GM12878 (cell line): ENCODE data around the gene CACNA1I. TPM values are rescaled to one million over a fixed set of nuclear protein-coding genes. Genes with fewer than 3 reads are reported as not detected.

Experiments used
- ATAC-seq: fragments of 200-7000 bp; cut with Tn5 transposase; 3 replicates; pipeline ENCODE4 v1.9.1; 2020; ENCODE audit warnings: mild to moderate bottlenecking, moderate library complexity
- BruUV-seq: library from RNA; stranded (reverse); fragments of 400-500 nt; replicated peaks from 2 replicates; lab custom pipeline; 2021; lab: Mats Ljungman, UMichigan
- CTCF ChIA-PET: fragments of 300-600 bp; sonication (Branson Sonifier 250); formaldehyde crosslinking; extraction: SDS; loops from one replicate; lab custom pipeline; 2021; ENCODE audit warnings: inconsistent platforms; lab: Yijun Ruan, JAX
- POLR2A ChIA-PET: fragments of 350-600 bp; formaldehyde crosslinking; extraction: SDS; loops from one replicate; lab custom pipeline; 2021; ENCODE audit warnings: inconsistent platforms; lab: Charles Lee
- RAD21 ChIA-PET: fragments of 300-600 bp; sonication (Branson Sonifier 250); formaldehyde crosslinking; loops from one replicate; lab custom pipeline; 2023; ENCODE audit warnings: antibody characterized with exemption; ENCODE audit not compliant: unreplicated experiment; lab: Charles Lee
- SMC1A ChIA-PET: fragments of 300-600 bp; sonication (Branson Sonifier 250); formaldehyde crosslinking; loops from one replicate; lab custom pipeline; 2023; ENCODE audit not compliant: unreplicated experiment, uncharacterized antibody; lab: Charles Lee
- DNase-seq: peaks from one replicate; pipeline ENCODE4 v3.0.0-alpha.2; 2011; ENCODE audit warnings: low read depth, low spot score
- FAIRE-seq: peaks from 3 replicates; lab custom pipeline; 2011; peaks lifted over from hg19 to GRCh38; lab: Jason Lieb, UNC
- H2AFZ ChIP-seq: 2 replicates; pipeline ENCODE4 v1.6.0; 2011; ENCODE audit warnings: low read depth, low read length, control low read depth; ENCODE audit not compliant: control insufficient read depth
- H3K27ac ChIP-seq: 2 replicates; pipeline ENCODE4 v1.5.1; 2011; ENCODE audit warnings: control low read depth; ENCODE audit not compliant: control insufficient read depth, insufficient read depth
- H3K27me3 ChIP-seq, 2 experiments: replicated peaks in 1 of 2; 2 replicates each; pipeline versions ENCODE4 v1.6.0 to v1.6.1; 2011; ENCODE audit warnings: low read length in 1 of 2; ENCODE audit not compliant: control insufficient read depth in 2 of 2, insufficient read depth in 2 of 2
- H3K36me3 ChIP-seq, 2 experiments: 2 replicates each; pipeline ENCODE4 v1.5.1; 2011; ENCODE audit warnings: low read length in 1 of 2; ENCODE audit not compliant: control insufficient read depth in 2 of 2, insufficient read depth in 2 of 2
- H3K4me1 ChIP-seq: 2 replicates; pipeline ENCODE4 v1.6.1; 2011; ENCODE audit warnings: mild to moderate bottlenecking, low read length, moderate library complexity, mixed read lengths; ENCODE audit not compliant: control insufficient read depth, insufficient read depth
- H3K4me2 ChIP-seq: 2 replicates; pipeline ENCODE4 v1.6.0; 2011; ENCODE audit warnings: control low read depth; ENCODE audit not compliant: control insufficient read depth, insufficient read depth
- H3K4me3 ChIP-seq: fragments of 200-600 bp; sonication (generic); 2 replicates; pipeline ENCODE4 v1.5.1; 2016
- H3K79me2 ChIP-seq: 2 replicates; pipeline ENCODE4 v1.6.0; 2011; ENCODE audit warnings: low read length; ENCODE audit not compliant: control insufficient read depth, insufficient read depth
- H3K9ac ChIP-seq: 2 replicates; pipeline ENCODE4 v1.8.0; 2011; ENCODE audit warnings: low read length, control low read depth, mixed read lengths; ENCODE audit not compliant: control insufficient read depth, insufficient read depth
- H3K9me3 ChIP-seq: replicated peaks from 3 replicates; pipeline ENCODE4 v1.5.1; 2011; ENCODE audit warnings: mild to moderate bottlenecking, low read length; ENCODE audit not compliant: control insufficient read depth, insufficient read depth
- H4K20me1 ChIP-seq: 2 replicates; pipeline ENCODE4 v1.6.0; 2011; ENCODE audit not compliant: control insufficient read depth, insufficient read depth
- BHLHE40 ChIP-seq, 2 experiments: fragments of 450-650 bp in 1 of 2; IDR thresholded peaks; 2 replicates each; pipeline ENCODE4 v1.6.1; 2011 to 2017; ENCODE audit warnings: low read depth in 2 of 2, borderline replicate concordance in 1 of 2, improper control_type of control experiment in 1 of 2, low read length in 1 of 2, mild to moderate bottlenecking in 1 of 2
- POLR2AphosphoS2 ChIP-seq: IDR thresholded peaks from 2 replicates; pipeline ENCODE4 v1.6.1; 2011; ENCODE audit warnings: low read depth, mild to moderate bottlenecking, low read length, improper control_type of control experiment, moderate library complexity
- SIX5 ChIP-seq: IDR thresholded peaks from 2 replicates; pipeline ENCODE4 v1.6.1; 2011; ENCODE audit warnings: mild to moderate bottlenecking, low read depth, low read length, moderate library complexity; ENCODE audit not compliant: severe bottlenecking
- SMAD5 ChIP-seq: IDR thresholded peaks from 2 replicates; pipeline ENCODE4 v1.6.1; 2016; ENCODE audit warnings: antibody characterized with exemption, low read depth
- SPI1 ChIP-seq: IDR thresholded peaks from 2 replicates; pipeline ENCODE4 v1.6.1; 2011; ENCODE audit warnings: low read depth, mild to moderate bottlenecking, low read length, moderate library complexity, borderline replicate concordance; ENCODE audit not compliant: insufficient read depth
- STAT3 ChIP-seq: IDR thresholded peaks from 2 replicates; pipeline ENCODE4 v1.6.1; 2011; ENCODE audit warnings: low read depth, low read length, improper control_type of control experiment
- TBL1XR1 ChIP-seq: IDR thresholded peaks from 2 replicates; pipeline ENCODE4 v1.6.1; 2012; ENCODE audit warnings: low read depth, low read length, improper control_type of control experiment
- TCF3 ChIP-seq: IDR thresholded peaks from 2 replicates; pipeline ENCODE4 v1.6.1; 2012; ENCODE audit warnings: low read depth, mild to moderate bottlenecking, low read length, borderline replicate concordance; ENCODE audit not compliant: insufficient read depth
- USF1 ChIP-seq: IDR thresholded peaks from 2 replicates; pipeline ENCODE4 v1.6.1; 2011; ENCODE audit warnings: borderline replicate concordance, low read depth, mild to moderate bottlenecking, moderate library complexity, mixed read lengths, low read length; ENCODE audit not compliant: insufficient read depth; ENCODE audit errors: extremely low read length
- ZBTB11 ChIP-seq: fragments of 450-650 bp; formaldehyde crosslinking; IDR thresholded peaks from 2 replicates; pipeline ENCODE4 v1.5.0; 2022; ENCODE audit warnings: mild to moderate bottlenecking, missing genetic modification characterization
- ZNF207 ChIP-seq: fragments of 450-650 bp; IDR thresholded peaks from 2 replicates; pipeline ENCODE4 v1.6.1; 2014; ENCODE audit warnings: antibody characterized with exemption, mild to moderate bottlenecking, borderline replicate concordance
- ZSCAN29 ChIP-seq: fragments of 450-650 bp; IDR thresholded peaks from 2 replicates; pipeline ENCODE4 v1.6.1; 2017; ENCODE audit warnings: mild to moderate bottlenecking, moderate library complexity
- WGBS: methylation state at CpG from one replicate; pipeline ENCODE4 v1.1.6; 2016; ENCODE audit warnings: low lambda C conversion rate; ENCODE audit not compliant: insufficient replicate concordance, insufficient coverage; ENCODE audit errors: missing lambda C conversion rate; 5-methylcytosine and 5-hydroxymethylcytosine counted together
- in situ Hi-C: fragments of 300-500 bp; cut with MboI; formaldehyde crosslinking; loops from 9 replicates; pipeline ENCODE4 v1.14.3; 2018; ENCODE audit warnings: mixed read lengths
- intact Hi-C: fragments of 100-400 bp; cut with micrococcal nuclease; formaldehyde crosslinking; loops from one replicate; pipeline ENCODE4 v1.14.2; 2022; ENCODE audit not compliant: unreplicated experiment
- polyA plus RNA-seq, 11 experiments: library from polyadenylated mRNA; depleted of rRNA in 4 of 11; unstranded in 6 of 11; stranded (reverse) in 5 of 11; fragments of >200 nt; fragmentation: Nextera tagmentation in 4 of 11; fragmentation: Illumina TruSeq in 1 of 11; extraction: Ambion mirVana in 4 of 11; extraction: Trizol in 1 of 11; gene quantifications; 1 replicate in 1 of 11; 2 replicates in 10 of 11; pipeline versions ENCODE4 v1.2.1 to v1.2.3, GENCODE V29; 2011 to 2016; ENCODE audit warnings: inconsistent platforms in 2 of 11, missing spikeins in 2 of 11, low read depth in 1 of 11
- total RNA-seq, 4 experiments: library from RNA; depleted of rRNA in 3 of 4; stranded (reverse); fragments of >200 nt in 3 of 4; fragmentation: Illumina TruSeq in 1 of 4; extraction: Trizol in 1 of 4; gene quantifications; 2 replicates each; pipeline versions ENCODE4 v1.2.1 to v1.2.3, GENCODE V29; 2013 to 2021

CACNA1I gene
- total and polyA plus RNA-seq, 10 of the 15 experiments (the other 5 are each of a cell fraction or from before 2014, with no cell fraction given) = 0.01 to 0.03 TPM; not detected in 8

GRCh38 chr22:39688186-39688785 is 117.7 kb downstream of the CACNA1I start:
- FAIRE-seq (no peak), DNase-seq (no peak), ATAC-seq (no peak)
- Histone ChIP-seq H3K27ac (no peak overlapping the region), H3K27me3 (peaks cover 0 to 6% of the 10 kb centered on the region in 2 experiments; a peak in 3 of 4 replicates), H4K20me1 (no peaks in the 10 kb centered on the region), H3K4me3 (no peak overlapping the region), H3K9ac (no peak overlapping the region), H2AFZ (no peak overlapping the region), H3K79me2 (no peaks in the 10 kb centered on the region), H3K9me3 (no peaks in the 10 kb centered on the region), H3K36me3 (no peaks in the 10 kb centered on the region), H3K4me2 (no peak overlapping the region), H3K4me1 (no peaks in the 10 kb centered on the region)
- TF ChIP-seq SPI1 = no peak
- TF ChIP-seq SMAD5 = no peak
- TF ChIP-seq STAT3 = no peak
- no peak for TF ChIP-seq SIX5
- no peak for TF ChIP-seq ZNF207
- 40% methylated on average over 12 of the region's 13 CpGs for WGBS
- ChIA-PET RAD21 (no interaction called here), SMC1A (no interaction called here), CTCF (interaction anchor here (1.9 kb wide), 1 partner anchor 336 kb away, joined by 9 read pairs; no protein-coding TSS in a partner anchor), POLR2A (no interaction called here)
- intact Hi-C loops (no loop called here), in situ Hi-C loops (no loop called here)
- no TSS peak for BruUV-seq

GRCh38 chr22:39689421-39689820 is 118.9 kb downstream of the CACNA1I start:
- Histone ChIP-seq H3K36me3 (no peaks in the 10 kb centered on the region), H3K9ac (no peak overlapping the region), H3K9me3 (no peaks in the 10 kb centered on the region), H3K27ac (no peak overlapping the region), H4K20me1 (no peaks in the 10 kb centered on the region), H3K27me3 (peaks cover 0 to 4% of the 10 kb centered on the region in 2 experiments; a peak in 3 of 4 replicates), H3K4me1 (no peaks in the 10 kb centered on the region), H3K4me3 (no peak overlapping the region), H3K4me2 (no peak overlapping the region), H3K79me2 (no peaks in the 10 kb centered on the region), H2AFZ (no peak overlapping the region)
- DNase-seq (no peak), ATAC-seq (no peak), FAIRE-seq (no peak)
- BruUV-seq = no TSS peak
- POLR2A ChIA-PET = no interaction called here
- SMC1A ChIA-PET = no interaction called here
- RAD21 ChIA-PET = no interaction called here
- WGBS = 45% methylated on average over 10 of the region's 10 CpGs
- intact Hi-C loops (no loop called here), in situ Hi-C loops (no loop called here)
- CTCF ChIA-PET = interaction anchor here (1.9 kb wide), 1 partner anchor 335 kb away, joined by 9 read pairs; no protein-coding TSS in a partner anchor
- TF ChIP-seq TCF3 (no peak), POLR2AphosphoS2 (no peak), ZBTB11 (CRISPR knock-in tag) (no peak), BHLHE40 (IDR thresholded peaks at IDR 0.05; ENCODE audit: borderline replicate concordance in 1 of 2, low read depth in 2 of 2, low read length in 1 of 2) (no peak), TBL1XR1 (no peak), USF1 (no peak), ZSCAN29 (no peak)
